ENCODE measurements around the gene MUCL3. TPM values are rescaled to one million over a fixed set of nuclear protein-coding genes. Genes with fewer than 3 reads are reported as not detected.

Gene MUCL3
- total RNA-seq, 1 experiment from 2014 or later = 0.15 TPM

- CTCF ChIA-PET = interaction anchor here (1.1 to 5.0 kb wide), 3 partner anchors 152 to 170 kb away, joined by 4 to 66 read pairs (median 44); no protein-coding TSS in a partner anchor
- Histone ChIP-seq H3K27ac (ENCODE audit: low read depth, low read length) (no peak overlapping the region), H3K79me2 (ENCODE audit: insufficient read depth, low read length) (no peaks in the 10 kb centered on the region; the same call in 1 of the 2 replicates), H2AFZ (ENCODE audit: low read depth, low read length, poor library complexity, severe bottlenecking) (no peak overlapping the region), H3K9me2 (ENCODE audit: insufficient read depth) (no peaks in the 10 kb centered on the region), H3K4me1 (ENCODE audit: control insufficient read depth in 1 of 2, insufficient read depth in 2 of 2, low read length in 2 of 2) (peaks cover 9 to 36% of the 10 kb centered on the region in 2 experiments; a peak in 3 of 4 replicates), H3K9me3 (ENCODE audit: control insufficient read depth in 1 of 2, insufficient read depth in 1 of 2, low read depth in 1 of 2, low read length in 2 of 2) (no peaks in the 10 kb centered on the region), H3K27me3 (ENCODE audit: insufficient read depth, low read length) (no peaks in the 10 kb centered on the region), H3K4me2 (ENCODE audit: low read length) (no peak overlapping the region), H3K4me3 (replicated peaks in 1 of 2; ENCODE audit: low read depth in 1 of 2, low read length in 2 of 2) (no peak overlapping the region), H3K36me3 (ENCODE audit: control insufficient read depth in 1 of 2, insufficient read depth in 2 of 2, low read length in 2 of 2) (peaks cover 12 to 22% of the 10 kb centered on the region in 2 experiments; a peak in 3 of 4 replicates), H3K9ac (ENCODE audit: low read length) (no peak overlapping the region), H4K20me1 (ENCODE audit: insufficient read depth) (no peaks in the 10 kb centered on the region)
- ATAC-seq = no peak
- RAD21 ChIA-PET (ENCODE audit: low non-redundant PET in 1 of 2, low total read pairs in 2 of 2, uncharacterized antibody in 2 of 2, unreplicated experiment in 2 of 2) = no interaction called here
- no peak for TF ChIP-seq ZNF274 (IDR thresholded peaks at IDR 0.05; ENCODE audit: low read depth, low read length)
- no peak for TF ChIP-seq CBX3 (IDR thresholded peaks at IDR 0.05; ENCODE audit: low read depth)
- TF ChIP-seq EZH2 (IDR thresholded peaks at IDR 0.05) = no peak
- TF ChIP-seq POLR2A (IDR thresholded peaks at IDR 0.05; ENCODE audit: borderline replicate concordance, extremely low read depth, insufficient read depth, insufficient read length) = no peak
- no peak for TF ChIP-seq MAX (IDR thresholded peaks at IDR 0.05)
- TF ChIP-seq SP1 (IDR thresholded peaks at IDR 0.05; ENCODE audit: low read depth) = no peak
- no peak for TF ChIP-seq YY1 (IDR thresholded peaks at IDR 0.05; ENCODE audit: extremely low read depth, insufficient replicate concordance, low read depth, low read length)
- TF ChIP-seq REST (IDR thresholded peaks at IDR 0.05; ENCODE audit: low read depth) = no peak
- no peak for TF ChIP-seq CTCF (IDR thresholded peaks at IDR 0.05 in 2 of 3, conservative IDR thresholded peaks at IDR 0.05 in 1 of 3; ENCODE audit: borderline replicate concordance in 1 of 3, insufficient read depth in 1 of 3, low read depth in 2 of 3, low read length in 2 of 3)
- no peak for TF ChIP-seq CEBPB (IDR thresholded peaks at IDR 0.05; ENCODE audit: low read depth)
- no peak for DNase-seq (ENCODE audit: low read depth, low spot score)
- intact Hi-C loops (cut with micrococcal nuclease) = no loop called here
- BruUV-seq (replicated peaks) = no TSS peak
- POLR2A ChIA-PET = interaction anchor here (0.6 kb wide), 1 partner anchor 169 kb away, joined by 4 read pairs; no protein-coding TSS in a partner anchor
Measured at GRCh38 chr6:30917487-30917886, 23.3 kb upstream of the MUCL3 start.
